Smooth muscle cell (in vitro differentiated cells): ENCODE results near the gene WDR36. TPM values are rescaled to one million over a fixed set of nuclear protein-coding genes. Genes with fewer than 3 reads are reported as not detected.
A peak's percentile ranks its signal among the peaks of the same experiment; 100 is the strongest.

ENCODE experiments used
- DNase-seq: peaks from one replicate; lab custom pipeline; 2025; ENCODE audit not compliant: unreplicated experiment; lab: John Stamatoyannopoulos, UW
- H2AFZ ChIP-seq: fragments of 200-600 bp; sonication (generic); 2 replicates; pipeline ENCODE4 v1.6.0; 2016; ENCODE audit warnings: antibody characterized with exemption, low read depth, mild to moderate bottlenecking
- H3F3A ChIP-seq: fragments of 200-600 bp; sonication (generic); 2 replicates; pipeline ENCODE4 v1.6.0; 2017; ENCODE audit warnings: antibody characterized with exemption, low read depth
- H3K27ac ChIP-seq: fragments of 200-600 bp; sonication (generic); 2 replicates; pipeline ENCODE4 v1.5.1; 2016; ENCODE audit warnings: low read depth, mild to moderate bottlenecking
- H3K27me3 ChIP-seq: fragments of 200-600 bp; sonication (generic); 2 replicates; pipeline ENCODE4 v1.6.1; 2016; ENCODE audit warnings: low read depth, mild to moderate bottlenecking
- H3K36me3 ChIP-seq: fragments of 200-600 bp; sonication (generic); 2 replicates; pipeline ENCODE4 v1.5.1; 2016; ENCODE audit warnings: low read depth
- H3K4me1 ChIP-seq: fragments of 200-600 bp; sonication (generic); 2 replicates; pipeline ENCODE4 v1.5.1; 2016; ENCODE audit warnings: low read depth
- H3K4me2 ChIP-seq: fragments of 200-600 bp; sonication (generic); 2 replicates; pipeline ENCODE4 v1.6.0; 2016; ENCODE audit warnings: mild to moderate bottlenecking
- H3K4me3 ChIP-seq: fragments of 200-600 bp; sonication (generic); 2 replicates; pipeline ENCODE4 v1.5.1; 2016; ENCODE audit warnings: mild to moderate bottlenecking
- H3K79me2 ChIP-seq: fragments of 200-600 bp; sonication (generic); 2 replicates; pipeline ENCODE4 v1.6.0; 2016; ENCODE audit warnings: low read depth, mild to moderate bottlenecking
- H3K9ac ChIP-seq: fragments of 200-600 bp; sonication (generic); 2 replicates; pipeline ENCODE4 v1.6.0; 2016; ENCODE audit warnings: low read depth
- H3K9me3 ChIP-seq: fragments of 200-600 bp; sonication (generic); replicated peaks from 2 replicates; pipeline ENCODE4 v1.5.1; 2016; ENCODE audit warnings: low read depth
- H4K20me1 ChIP-seq: fragments of 200-600 bp; sonication (generic); 2 replicates; pipeline ENCODE4 v1.6.0; 2016; ENCODE audit warnings: low read depth
- WGBS: methylation state at CpG from one replicate; pipeline ENCODE4 v1.1.7; 2016; ENCODE audit warnings: low lambda C conversion rate; 5-methylcytosine and 5-hydroxymethylcytosine counted together
- polyA plus RNA-seq: library from polyadenylated mRNA; unstranded; fragments of >200 nt; fragmentation: Nextera tagmentation; extraction: Ambion mirVana; gene quantifications from 2 replicates; pipeline ENCODE4 v1.2.1, GENCODE V29; 2016
- total RNA-seq: library from RNA; depleted of rRNA; stranded (reverse); fragments of >200 nt; gene quantifications from 2 replicates; pipeline ENCODE4 v1.2.3, GENCODE V29; 2014
- TF ChIP-seq, protein P1 (sequence below): fragments of 200-600 bp; sonication (generic); IDR thresholded peaks from 2 replicates; pipeline ENCODE4 v1.5.1; 2017; ENCODE audit warnings: borderline replicate concordance, mild to moderate bottlenecking, antibody characterized with exemption; ENCODE audit not compliant: insufficient read depth, poor library complexity, severe bottlenecking

Gene WDR36
- total and polyA plus RNA-seq, 2 experiments from 2014 or later: 10.8 to 45.3 TPM

DNA sequence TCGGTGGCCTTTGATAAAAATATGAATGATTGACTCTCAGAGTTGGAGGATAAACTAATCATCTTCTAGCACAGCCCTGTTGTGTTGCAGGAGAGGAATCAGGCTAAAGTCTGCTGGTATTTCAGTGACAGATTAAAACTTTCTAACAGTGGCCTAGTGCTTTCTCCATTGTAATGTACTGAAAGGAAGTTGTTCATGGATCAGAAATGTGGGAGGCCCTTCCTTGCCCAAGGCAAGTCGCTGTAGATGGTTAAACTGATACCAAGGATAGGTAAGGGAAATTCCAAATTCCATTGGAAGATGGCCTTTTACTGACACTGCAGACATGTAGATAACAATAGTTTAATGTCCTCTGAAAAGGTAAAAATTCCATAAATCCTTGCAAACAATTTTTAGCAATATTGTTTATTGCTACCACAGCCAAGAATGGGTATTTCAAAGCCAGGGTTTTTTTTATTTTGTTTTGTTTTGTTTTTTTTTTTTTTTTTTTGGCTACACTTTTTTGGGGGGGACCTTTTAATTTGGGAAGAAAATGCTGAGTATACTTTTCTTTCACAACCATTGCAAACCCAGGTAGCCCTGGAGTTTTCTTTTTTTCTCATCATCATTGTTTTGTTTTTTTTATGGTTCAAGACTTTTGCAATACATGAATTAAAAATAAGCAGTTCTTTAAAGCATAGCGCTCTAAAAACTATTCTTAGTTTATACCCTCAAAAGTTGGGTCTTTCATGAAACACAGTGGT lies 35.5 kb downstream of the WDR36 start:
- WGBS: 70% methylated on average over 3 of the region's 3 CpGs
- Histone ChIP-seq H3K4me2 (no peak overlapping the region), H3K9me3 (no peaks in the 10 kb centered on the region), H3K36me3 (peaks cover 13% of the 10 kb centered on the region), H3K4me3 (no peak overlapping the region), H3K4me1 (peaks cover 5% of the 10 kb centered on the region), H3K79me2 (no peaks in the 10 kb centered on the region), H3F3A (peaks cover 3% of the 10 kb centered on the region), H3K27ac (peak overlapping the region; percentile 51), H4K20me1 (no peaks in the 10 kb centered on the region), H3K27me3 (no peaks in the 10 kb centered on the region), H3K9ac (no peak overlapping the region), H2AFZ (no peak overlapping the region)
- TF ChIP-seq, protein P1, sequence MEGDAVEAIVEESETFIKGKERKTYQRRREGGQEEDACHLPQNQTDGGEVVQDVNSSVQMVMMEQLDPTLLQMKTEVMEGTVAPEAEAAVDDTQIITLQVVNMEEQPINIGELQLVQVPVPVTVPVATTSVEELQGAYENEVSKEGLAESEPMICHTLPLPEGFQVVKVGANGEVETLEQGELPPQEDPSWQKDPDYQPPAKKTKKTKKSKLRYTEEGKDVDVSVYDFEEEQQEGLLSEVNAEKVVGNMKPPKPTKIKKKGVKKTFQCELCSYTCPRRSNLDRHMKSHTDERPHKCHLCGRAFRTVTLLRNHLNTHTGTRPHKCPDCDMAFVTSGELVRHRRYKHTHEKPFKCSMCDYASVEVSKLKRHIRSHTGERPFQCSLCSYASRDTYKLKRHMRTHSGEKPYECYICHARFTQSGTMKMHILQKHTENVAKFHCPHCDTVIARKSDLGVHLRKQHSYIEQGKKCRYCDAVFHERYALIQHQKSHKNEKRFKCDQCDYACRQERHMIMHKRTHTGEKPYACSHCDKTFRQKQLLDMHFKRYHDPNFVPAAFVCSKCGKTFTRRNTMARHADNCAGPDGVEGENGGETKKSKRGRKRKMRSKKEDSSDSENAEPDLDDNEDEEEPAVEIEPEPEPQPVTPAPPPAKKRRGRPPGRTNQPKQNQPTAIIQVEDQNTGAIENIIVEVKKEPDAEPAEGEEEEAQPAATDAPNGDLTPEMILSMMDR: no peak
- DNase-seq: no peak

DNA sequence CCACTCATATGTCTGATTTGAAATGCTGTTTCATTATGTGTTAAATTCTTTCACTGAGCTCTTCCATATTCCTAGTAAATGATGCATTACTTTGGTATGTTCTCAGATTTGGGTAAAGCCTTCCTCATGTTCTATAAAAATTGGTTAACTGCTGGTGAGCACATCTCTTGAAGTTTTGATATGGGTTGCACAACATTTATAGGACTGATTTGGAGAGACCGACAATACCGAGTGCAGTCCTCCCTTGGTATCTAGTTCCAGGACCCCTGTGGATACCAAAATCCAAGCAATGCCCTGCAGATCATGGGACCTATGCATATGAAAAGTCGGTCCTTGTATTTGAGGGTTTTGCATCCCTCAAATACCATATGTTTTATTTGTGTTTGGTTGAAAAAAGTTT lies 37.8 kb downstream of the WDR36 start:
- H3K4me3 ChIP-seq: no peak overlapping the region
- H3K79me2 ChIP-seq: no peaks in the 10 kb centered on the region
- H3K4me2 ChIP-seq: peak overlapping the region; percentile 38
- no peaks in the 10 kb centered on the region for H3K27me3 ChIP-seq
- H3K9ac ChIP-seq: no peak overlapping the region
- H2AFZ ChIP-seq: no peak overlapping the region
- WGBS: 51% methylated on average over 3 of the region's 3 CpGs
- no peaks in the 10 kb centered on the region for H3K9me3 ChIP-seq
- no peak for DNase-seq
- no peaks in the 10 kb centered on the region for H4K20me1 ChIP-seq
- H3K36me3 ChIP-seq: peaks cover 8% of the 10 kb centered on the region
- TF ChIP-seq, protein P1: no peak
- peaks cover 5% of the 10 kb centered on the region for H3K4me1 ChIP-seq
- no peak overlapping the region for H3K27ac ChIP-seq
- peaks cover 3% of the 10 kb centered on the region for H3F3A ChIP-seq

DNA sequence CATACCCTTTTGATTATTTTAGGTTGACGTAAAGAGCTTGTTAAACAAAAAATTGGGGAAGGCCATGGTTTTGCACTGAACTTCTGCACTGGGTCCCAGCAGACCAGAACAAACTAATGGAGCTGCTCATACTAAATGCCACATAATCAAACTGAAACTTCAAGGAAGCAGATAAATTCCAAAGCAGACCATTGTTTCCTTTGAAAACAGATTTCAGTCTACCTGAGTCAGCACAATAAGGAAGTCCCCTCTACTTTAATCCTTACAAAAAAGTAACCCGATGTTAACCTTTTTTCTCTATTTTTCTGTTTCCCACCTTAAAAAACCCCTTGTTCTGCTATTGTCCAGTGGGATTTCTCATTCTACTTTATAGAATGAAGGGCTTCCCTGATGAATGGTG lies 39.2 kb downstream of the WDR36 start:
- Histone ChIP-seq H3K4me3 (no peak overlapping the region), H3K36me3 (peaks cover 3% of the 10 kb centered on the region), H3F3A (peaks cover 3% of the 10 kb centered on the region), H3K9me3 (no peaks in the 10 kb centered on the region), H4K20me1 (no peaks in the 10 kb centered on the region), H3K9ac (no peak overlapping the region), H3K79me2 (no peaks in the 10 kb centered on the region), H3K27me3 (no peaks in the 10 kb centered on the region), H3K4me1 (peaks cover 5% of the 10 kb centered on the region), H3K27ac (no peak overlapping the region), H3K4me2 (no peak overlapping the region), H2AFZ (no peak overlapping the region)
- 88% methylated on average over 2 of the region's 2 CpGs for WGBS
- TF ChIP-seq, protein P1: no peak
- DNase-seq: no peak

DNA sequence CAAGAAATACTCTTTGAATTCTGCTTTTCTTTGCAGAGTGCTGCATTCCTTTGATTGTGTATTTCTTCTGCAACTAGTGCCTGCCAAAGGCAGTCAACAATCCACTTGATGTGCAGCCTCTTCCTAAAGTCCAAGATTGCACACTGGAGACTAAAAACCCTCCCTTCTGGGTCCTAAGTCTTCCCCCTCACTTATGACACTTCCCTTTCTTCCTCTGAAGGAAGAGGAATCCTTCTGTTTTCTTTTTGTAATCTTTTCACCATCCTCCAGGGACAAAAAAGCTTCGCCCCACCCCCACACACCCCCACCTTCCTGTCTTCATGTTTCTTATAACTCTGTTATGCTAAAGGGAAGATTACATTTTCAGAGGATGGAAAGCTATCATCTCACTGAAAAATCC lies 39.9 kb downstream of the WDR36 start:
- H3K27me3 ChIP-seq: no peaks in the 10 kb centered on the region
- H3K36me3 ChIP-seq: no peaks in the 10 kb centered on the region
- no peak overlapping the region for H3K27ac ChIP-seq
- peaks cover 3% of the 10 kb centered on the region for H3F3A ChIP-seq
- H3K4me2 ChIP-seq: no peak overlapping the region
- no peaks in the 10 kb centered on the region for H4K20me1 ChIP-seq
- TF ChIP-seq, protein P1: no peak
- no peak overlapping the region for H3K9ac ChIP-seq
- no peaks in the 10 kb centered on the region for H3K79me2 ChIP-seq
- WGBS: 78% methylated on average over 1 of the region's 1 CpG
- peaks cover 5% of the 10 kb centered on the region for H3K4me1 ChIP-seq
- H2AFZ ChIP-seq: no peak overlapping the region
- DNase-seq: no peak
- H3K9me3 ChIP-seq: no peaks in the 10 kb centered on the region
- no peak overlapping the region for H3K4me3 ChIP-seq
